Epidermal melanocyte (primary cell): ENCODE measurements around the gene CELF1.

Experiments used
- DNase-seq: peaks from one replicate; pipeline ENCODE4 v3.0.0; 2011; ENCODE audit warnings: low spot score; ENCODE audit not compliant: insufficient read length

CELF1 gene

DNA sequence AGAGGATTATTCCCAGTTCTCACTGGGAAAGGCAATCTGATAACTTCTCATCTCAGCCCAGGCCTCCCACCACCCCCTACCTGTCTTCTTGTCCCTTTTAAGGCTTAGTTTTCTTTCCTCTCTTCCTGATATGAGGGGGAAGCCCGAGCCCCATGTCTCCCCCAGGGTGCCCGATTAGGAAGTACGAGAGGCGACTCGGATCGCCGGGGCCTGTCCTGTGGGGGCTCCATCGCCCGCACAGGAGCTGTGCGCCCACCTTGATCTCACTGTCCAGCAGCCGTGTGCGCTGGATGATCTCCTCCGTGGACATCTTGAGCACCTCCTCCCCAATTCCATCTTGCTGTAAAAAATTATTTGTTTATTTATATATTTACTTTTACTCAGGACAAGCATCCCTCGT is 127.3 kb downstream of the CELF1 start:
- DNase-seq: no peak

DNA sequence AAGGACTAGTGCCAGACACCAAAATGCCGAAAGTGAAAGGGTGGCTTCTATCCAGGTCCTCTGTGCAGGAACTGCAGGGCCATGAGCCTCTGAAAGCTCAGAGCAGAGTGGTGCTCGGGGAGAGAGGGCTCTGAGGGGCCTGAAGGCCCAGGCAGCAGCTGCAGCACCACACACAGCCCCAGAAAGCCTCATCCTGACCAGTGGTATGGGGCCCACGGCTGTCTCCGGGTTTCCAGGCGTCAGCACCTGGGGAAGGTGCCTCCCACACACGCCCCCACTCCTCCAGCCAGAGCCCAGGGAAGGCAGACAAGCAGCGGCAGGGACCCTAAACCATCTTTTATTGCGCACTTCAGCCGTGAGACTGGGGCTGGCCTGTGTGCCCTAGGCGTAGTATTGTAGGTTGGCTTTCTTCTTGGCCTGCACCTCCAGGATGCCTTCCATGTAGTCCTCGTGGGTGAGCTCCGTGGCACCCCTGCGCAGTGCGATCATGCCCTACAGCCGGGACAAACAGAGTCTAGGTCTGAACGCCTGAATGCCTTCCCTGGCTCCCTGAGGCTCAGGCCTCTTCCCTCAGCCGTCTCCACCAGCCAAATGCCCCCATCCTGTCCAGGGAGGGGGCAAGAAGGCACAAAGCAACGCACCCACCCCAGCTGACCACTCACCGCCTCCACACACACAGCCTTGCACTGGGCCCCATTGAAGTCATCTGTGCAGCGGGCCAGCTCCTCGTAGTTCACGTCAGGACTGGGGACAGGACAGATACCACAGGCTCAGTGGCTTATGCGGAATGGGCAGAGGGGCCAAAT is 134.3 kb downstream of the CELF1 start:
- no peak for DNase-seq

DNA sequence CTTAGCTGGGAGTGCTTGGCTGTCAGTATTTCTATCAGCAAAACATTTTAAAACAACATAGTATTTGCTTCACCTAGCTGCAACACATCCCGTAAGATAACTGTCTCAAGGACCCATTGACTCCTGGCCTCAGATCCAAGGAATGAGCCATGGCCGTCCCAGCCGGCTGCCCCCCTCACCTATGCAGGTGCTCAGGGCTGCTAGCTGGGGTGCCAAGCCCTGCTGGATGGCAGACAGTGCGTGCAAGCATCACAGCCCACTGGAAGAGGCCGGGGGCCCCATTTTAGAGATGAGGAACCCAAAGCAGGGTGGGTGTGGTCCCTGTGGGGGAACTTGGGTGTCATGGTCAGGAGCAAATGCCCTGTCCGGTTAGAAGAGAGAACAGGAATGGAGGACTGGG is 135.2 kb downstream of the CELF1 start:
- DNase-seq: no peak

DNA sequence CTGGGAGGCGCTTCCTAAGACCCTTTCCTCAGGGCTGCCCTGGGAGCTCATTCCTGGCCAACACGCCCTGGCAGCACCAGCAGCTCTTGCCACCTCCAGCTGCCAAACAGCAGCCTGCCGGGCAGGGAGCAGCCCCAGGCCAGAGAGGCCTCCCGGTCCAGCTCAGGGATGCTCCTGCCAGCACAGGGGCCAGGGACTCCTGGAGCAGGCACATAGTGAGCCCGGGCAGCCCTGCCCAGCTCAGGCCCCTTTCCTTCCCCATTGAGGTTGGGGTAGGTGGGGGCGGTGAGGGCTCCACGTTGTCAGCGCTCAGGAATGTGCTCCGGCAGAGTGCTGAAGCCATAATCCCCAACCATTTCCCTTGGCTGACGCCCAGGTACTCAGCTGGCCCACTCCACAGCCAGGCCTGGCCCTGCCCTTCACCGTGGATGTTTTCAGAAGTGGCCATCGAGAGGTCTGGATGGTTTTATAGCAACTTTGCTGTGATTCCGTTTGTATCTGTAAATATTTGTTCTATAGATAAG is 136.9 kb downstream of the CELF1 start:
- peak; percentile 57 for DNase-seq
